Kidney (tissue), 14 donors: ENCODE measurements around the gene SH3D19. TPM values are rescaled to one million over a fixed set of nuclear protein-coding genes. Genes with fewer than 3 reads are reported as not detected.
"Not testable (repeated sequence)": the region's sequence is repeated elsewhere in the genome, so short reads cannot be mapped to it uniquely, and the experiment has no call there.

ENCODE experiments used
- DNase-seq, 5 donors: peaks; one replicate each; pipeline ENCODE4 v3.0.0-alpha.2; 2013 to 2020
- FAIRE-seq: peaks from 2 replicates; lab custom pipeline; 2012; peaks lifted over from hg19 to GRCh38; lab: Jason Lieb, UNC
- H3K27ac ChIP-seq, 2 donors: one replicate each; pipeline ENCODE4 v1.7.0; 2013; ENCODE audit warnings: low read depth in 2 of 2, low read length in 2 of 2, inconsistent platforms in 1 of 2
- H3K27me3 ChIP-seq: one replicate; pipeline ENCODE4 v1.7.1; 2013; ENCODE audit warnings: low read length, inconsistent platforms; ENCODE audit not compliant: control insufficient read depth, insufficient read depth
- H3K36me3 ChIP-seq, 3 donors: one replicate each; pipeline versions ENCODE4 v1.7.0 to v1.7.1; 2013; ENCODE audit warnings: low read length in 3 of 3, control low read depth in 1 of 3, inconsistent platforms in 1 of 3; ENCODE audit not compliant: insufficient read depth in 3 of 3, control insufficient read depth in 2 of 3
- H3K4me1 ChIP-seq, 3 donors: one replicate each; pipeline versions ENCODE4 v1.7.0 to v1.7.1; 2013; ENCODE audit warnings: low read length in 3 of 3, inconsistent platforms in 1 of 3, low read depth in 1 of 3; ENCODE audit not compliant: control insufficient read depth in 2 of 3, insufficient read depth in 2 of 3
- H3K4me3 ChIP-seq, 3 donors: one replicate each; pipeline versions ENCODE4 v1.7.0 to v1.8.1; 2013; ENCODE audit warnings: low read length in 3 of 3, control low read depth in 1 of 3, inconsistent platforms in 1 of 3
- H3K9ac ChIP-seq, 3 donors: one replicate each; pipeline versions ENCODE4 v1.7.0 to v1.7.1; 2013; ENCODE audit warnings: low read length in 3 of 3, control low read depth in 1 of 3, inconsistent platforms in 1 of 3
- H3K9me3 ChIP-seq, 3 donors: one replicate each; pipeline versions ENCODE4 v1.7.0 to v1.7.1; 2013; ENCODE audit warnings: low read length in 3 of 3, control low read depth in 1 of 3, inconsistent platforms in 1 of 3; ENCODE audit not compliant: control insufficient read depth in 2 of 3, insufficient read depth in 1 of 3
- intact Hi-C: fragments of 100-400 bp; cut with DNase I; formaldehyde crosslinking; loops from one replicate; pipeline ENCODE4 v1.11.1; 2022
- polyA plus RNA-seq: library from polyadenylated mRNA; stranded (reverse); fragments of 350-450 nt; fragmentation: Illumina TruSeq; extraction: RNeasy Lipid Tissue Mini Kit (QIAGEN cat#74804); gene quantifications from one replicate; pipeline ENCODE4 v1.2.3, GENCODE V29; 2014; ENCODE audit warnings: low read depth, low replicate concordance; ENCODE audit not compliant: insufficient read depth
- total RNA-seq: library from RNA; stranded (reverse); fragmentation: NEBNext Ultra II Directional; extraction: Animal tissue kit (Norgen Biotek cat#: 25700); gene quantifications from one replicate; pipeline ENCODE4 v1.2.1, GENCODE V29; 2021
- TF ChIP-seq, protein P1 (sequence below): IDR thresholded peaks from 3 replicates; pipeline ENCODE4 v1.5.1; 2012; ENCODE audit warnings: mild to moderate bottlenecking, moderate library complexity, borderline replicate concordance; ENCODE audit not compliant: insufficient read depth; ENCODE audit errors: extremely low read depth
- donor health status: control.
- donor health status: control.
- donor health status: control.
- donor health status: control.
- donor health status: control.
- donor health status: DM: yes; HTN: yes; CAD: no.
- donor health status: Normal renal cell carcinoma (clear cell type).

SH3D19 gene
- total and polyA plus RNA-seq, 2 donors from 2014 or later, result 13.6 to 36.8 TPM

DNA sequence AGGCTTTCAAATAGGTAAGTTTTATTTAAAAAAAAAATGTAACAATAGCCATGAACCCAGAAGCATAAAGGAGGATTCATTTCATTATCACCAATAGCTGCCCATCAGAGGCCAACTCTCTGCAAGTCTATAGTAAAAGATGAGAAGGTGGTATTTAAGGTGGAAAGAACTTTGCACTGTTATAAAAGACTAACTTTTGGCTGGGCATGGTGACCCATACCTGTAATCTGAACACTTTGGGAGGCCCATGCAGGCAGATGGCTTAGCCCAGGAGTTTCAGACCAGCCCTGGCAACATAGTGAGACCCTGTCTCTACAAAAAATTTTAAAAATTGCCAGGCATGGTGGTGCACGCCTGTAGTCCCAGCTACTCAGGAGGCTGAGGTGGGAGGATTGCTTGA is 182.6 kb downstream of the SH3D19 start:
- Histone ChIP-seq H3K9ac (no peak overlapping the region), H3K27me3 (no peaks in the 10 kb centered on the region), H3K4me3 (no peak overlapping the region), H3K27ac (no peak overlapping the region), H3K9me3 (no peaks in the 10 kb centered on the region), H3K4me1 (no peaks in the 10 kb centered on the region), H3K36me3 (peaks cover 0 to 42% (median 8%) of the 10 kb centered on the region in 3 donors)
- FAIRE-seq (no peak), DNase-seq (no peak)
- intact Hi-C loops, result no loop called here
- TF ChIP-seq, protein P1, sequence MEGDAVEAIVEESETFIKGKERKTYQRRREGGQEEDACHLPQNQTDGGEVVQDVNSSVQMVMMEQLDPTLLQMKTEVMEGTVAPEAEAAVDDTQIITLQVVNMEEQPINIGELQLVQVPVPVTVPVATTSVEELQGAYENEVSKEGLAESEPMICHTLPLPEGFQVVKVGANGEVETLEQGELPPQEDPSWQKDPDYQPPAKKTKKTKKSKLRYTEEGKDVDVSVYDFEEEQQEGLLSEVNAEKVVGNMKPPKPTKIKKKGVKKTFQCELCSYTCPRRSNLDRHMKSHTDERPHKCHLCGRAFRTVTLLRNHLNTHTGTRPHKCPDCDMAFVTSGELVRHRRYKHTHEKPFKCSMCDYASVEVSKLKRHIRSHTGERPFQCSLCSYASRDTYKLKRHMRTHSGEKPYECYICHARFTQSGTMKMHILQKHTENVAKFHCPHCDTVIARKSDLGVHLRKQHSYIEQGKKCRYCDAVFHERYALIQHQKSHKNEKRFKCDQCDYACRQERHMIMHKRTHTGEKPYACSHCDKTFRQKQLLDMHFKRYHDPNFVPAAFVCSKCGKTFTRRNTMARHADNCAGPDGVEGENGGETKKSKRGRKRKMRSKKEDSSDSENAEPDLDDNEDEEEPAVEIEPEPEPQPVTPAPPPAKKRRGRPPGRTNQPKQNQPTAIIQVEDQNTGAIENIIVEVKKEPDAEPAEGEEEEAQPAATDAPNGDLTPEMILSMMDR, result no peak

DNA sequence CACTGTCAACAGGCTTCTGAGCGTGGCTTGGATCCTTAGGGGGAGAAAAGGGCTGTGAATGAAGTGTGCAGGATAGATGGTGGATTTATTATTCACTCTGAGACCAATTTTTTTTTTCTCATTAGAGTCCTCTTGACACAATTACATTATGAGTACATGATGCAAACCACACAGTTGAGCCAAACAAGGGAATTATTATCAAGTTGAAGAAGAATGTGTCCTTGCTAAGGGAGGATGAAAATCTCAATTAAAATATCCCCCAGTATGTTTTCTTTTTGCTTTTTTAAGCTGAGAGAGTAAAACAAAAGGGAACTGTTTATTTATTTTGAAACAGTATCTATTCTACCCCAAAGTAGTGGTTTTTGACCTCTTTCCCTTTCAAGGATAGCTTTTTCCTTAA is 185.6 kb downstream of the SH3D19 start:
- Histone ChIP-seq H3K27me3 (no peaks in the 10 kb centered on the region), H3K4me3 (no peak overlapping the region), H3K9ac (no peak overlapping the region), H3K36me3 (peaks cover 0 to 30% (median 4%) of the 10 kb centered on the region in 3 donors), H3K27ac (no peak overlapping the region), H3K9me3 (no peaks in the 10 kb centered on the region), H3K4me1 (no peaks in the 10 kb centered on the region)
- FAIRE-seq, result no peak
- TF ChIP-seq, protein P1, result no peak
- intact Hi-C loops, result no loop called here
- DNase-seq, result no peak

DNA sequence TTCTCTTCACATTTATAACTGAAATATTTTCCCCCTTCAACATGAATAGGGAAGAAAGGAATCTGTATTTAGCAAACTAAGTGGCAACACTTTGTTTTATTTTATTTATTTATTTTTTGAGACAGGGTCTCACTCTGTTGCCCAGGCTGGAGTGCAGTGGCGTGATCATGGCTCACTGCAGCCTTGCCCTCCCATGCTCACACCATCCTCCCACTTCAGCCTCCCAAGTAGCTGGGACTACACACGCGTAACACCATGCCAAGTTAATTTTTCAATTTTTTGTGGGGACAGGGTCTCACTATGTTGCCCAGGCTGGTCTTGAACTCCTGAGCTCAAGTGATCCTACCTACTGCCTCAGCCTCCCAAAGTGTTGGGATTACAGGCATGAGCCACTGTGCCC is 189.4 kb downstream of the SH3D19 start:
- FAIRE-seq, H3K9me3 ChIP-seq, H3K9ac ChIP-seq, H3K27ac ChIP-seq, H3K27me3 ChIP-seq, intact Hi-C loops, DNase-seq, H3K4me3 ChIP-seq, H3K4me1 ChIP-seq: not testable (repeated sequence)
- H3K36me3 ChIP-seq, result peaks cover 0 to 14% (median 4%) of the 10 kb centered on the region in 3 donors

DNA sequence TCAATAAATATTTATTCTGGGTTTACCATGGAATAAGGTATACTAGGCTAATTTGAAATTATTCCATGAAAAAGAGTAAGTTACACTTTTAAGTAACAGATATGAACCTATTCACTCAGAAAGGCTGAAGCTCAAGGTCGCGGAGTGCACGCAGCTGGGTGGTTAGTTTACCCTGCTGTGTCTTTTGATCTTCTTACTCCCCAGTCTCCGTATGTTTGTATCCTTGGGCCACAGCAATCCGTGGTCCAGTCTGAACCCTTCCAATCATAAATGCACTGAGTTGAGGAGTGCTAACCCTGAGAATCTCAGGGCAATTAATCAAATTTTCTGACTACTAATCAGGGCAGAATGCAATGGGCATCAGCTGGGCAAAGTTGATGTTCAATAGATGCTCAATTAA is 192.1 kb downstream of the SH3D19 start:
- no peaks in the 10 kb centered on the region for H3K9me3 ChIP-seq
- no peak overlapping the region for H3K27ac ChIP-seq
- no peak for FAIRE-seq
- H3K9ac ChIP-seq, result no peak overlapping the region
- intact Hi-C loops, result no loop called here
- H3K4me3 ChIP-seq, result no peak overlapping the region
- no peak for DNase-seq
- H3K36me3 ChIP-seq, result peaks cover 0 to 4% (median 2%) of the 10 kb centered on the region in 3 donors
- H3K4me1 ChIP-seq, result no peaks in the 10 kb centered on the region
- H3K27me3 ChIP-seq, result no peaks in the 10 kb centered on the region
- TF ChIP-seq, protein P1, result no peak
